ENCODE measurements around the gene BATF3.

BATF3 gene

GRCh38 chr1:212703991-212704564 lies 4.4 kb upstream of the BATF3 start:
- H3K36me3 ChIP-seq (ENCODE audit: control insufficient read depth, insufficient read depth, low read length): no peaks in the 10 kb centered on the region
- H3K27ac ChIP-seq: no peak overlapping the region
- no peaks in the 10 kb centered on the region for H3K4me1 ChIP-seq
- H3K27me3 ChIP-seq (ENCODE audit: control insufficient read depth, insufficient read depth, low read length): no peaks in the 10 kb centered on the region
- no peak overlapping the region for H3K9ac ChIP-seq
- H3K4me2 ChIP-seq (ENCODE audit: low read length): no peak overlapping the region
- H3K4me3 ChIP-seq (ENCODE audit: low read depth, low read length): no peak overlapping the region
- no peaks in the 10 kb centered on the region for H3K9me3 ChIP-seq (ENCODE audit: control insufficient read depth, low read length)
- H3K79me2 ChIP-seq: no peaks in the 10 kb centered on the region
- no peak overlapping the region for H2AFZ ChIP-seq
- TF ChIP-seq CTCF (IDR thresholded peaks at IDR 0.05): no peak

GRCh38 chr1:212702672-212703071 lies 3.0 kb upstream of the BATF3 start:
- H3K79me2 ChIP-seq: no peaks in the 10 kb centered on the region
- H3K27ac ChIP-seq: no peak overlapping the region
- no peak overlapping the region for H3K4me3 ChIP-seq (ENCODE audit: low read depth, low read length)
- no peak overlapping the region for H3K9ac ChIP-seq
- no peaks in the 10 kb centered on the region for H3K9me3 ChIP-seq (ENCODE audit: control insufficient read depth, low read length)
- no peak overlapping the region for H2AFZ ChIP-seq
- no peak overlapping the region for H3K4me2 ChIP-seq (ENCODE audit: low read length)
- H3K36me3 ChIP-seq (ENCODE audit: control insufficient read depth, insufficient read depth, low read length): no peaks in the 10 kb centered on the region
- no peaks in the 10 kb centered on the region for H3K27me3 ChIP-seq (ENCODE audit: control insufficient read depth, insufficient read depth, low read length)
- no peaks in the 10 kb centered on the region for H3K4me1 ChIP-seq
- no peak for TF ChIP-seq CTCF (IDR thresholded peaks at IDR 0.05)

GRCh38 chr1:212701910-212702309 lies 2.3 kb upstream of the BATF3 start:
- Histone ChIP-seq H3K4me1 (no peaks in the 10 kb centered on the region), H3K4me2 (ENCODE audit: low read length) (no peak overlapping the region), H3K27me3 (ENCODE audit: control insufficient read depth, insufficient read depth, low read length) (no peaks in the 10 kb centered on the region), H3K4me3 (ENCODE audit: low read depth, low read length) (no peak overlapping the region), H3K36me3 (ENCODE audit: control insufficient read depth, insufficient read depth, low read length) (no peaks in the 10 kb centered on the region), H3K79me2 (no peaks in the 10 kb centered on the region), H3K9ac (no peak overlapping the region), H3K9me3 (ENCODE audit: control insufficient read depth, low read length) (no peaks in the 10 kb centered on the region), H3K27ac (no peak overlapping the region), H2AFZ (no peak overlapping the region)
- no peak for TF ChIP-seq CTCF (IDR thresholded peaks at IDR 0.05)

GRCh38 chr1:212700892-212701819 lies 1.5 kb upstream of the BATF3 start:
- Histone ChIP-seq H3K4me3 (ENCODE audit: low read depth, low read length) (no peak overlapping the region), H3K27me3 (ENCODE audit: control insufficient read depth, insufficient read depth, low read length) (no peaks in the 10 kb centered on the region), H3K9ac (no peak overlapping the region), H3K4me1 (no peaks in the 10 kb centered on the region), H3K4me2 (ENCODE audit: low read length) (peak overlapping the region; percentile 79), H3K27ac (no peak overlapping the region), H3K36me3 (ENCODE audit: control insufficient read depth, insufficient read depth, low read length) (no peaks in the 10 kb centered on the region), H2AFZ (peak overlapping the region; percentile 76), H3K79me2 (no peaks in the 10 kb centered on the region), H3K9me3 (ENCODE audit: control insufficient read depth, low read length) (no peaks in the 10 kb centered on the region)
- TF ChIP-seq CTCF (IDR thresholded peaks at IDR 0.05): no peak

Data from parathyroid adenoma (tissue), 2 donors.